Endodermal cell (in vitro differentiated cells): ENCODE results near the gene DHRS7B. TPM values are rescaled to one million over a fixed set of nuclear protein-coding genes. Genes with fewer than 3 reads are reported as not detected.
A peak's percentile ranks its signal among the peaks of the same experiment; 100 is the strongest.

ENCODE experiments used
- DNase-seq: peaks from one replicate; pipeline ENCODE4 v3.0.0-alpha.2; 2017
- H3K27ac ChIP-seq: 2 replicates; pipeline ENCODE4 v1.5.1; 2013; ENCODE audit warnings: mild to moderate bottlenecking, low read depth, low read length, moderate library complexity
- H3K27me3 ChIP-seq: 2 replicates; pipeline ENCODE4 v1.6.1; 2013; ENCODE audit warnings: mild to moderate bottlenecking, low read length, moderate library complexity; ENCODE audit not compliant: insufficient read depth, control insufficient read depth, poor library complexity, severe bottlenecking
- H3K36me3 ChIP-seq: 2 replicates; pipeline ENCODE4 v1.7.0; 2013; ENCODE audit warnings: mild to moderate bottlenecking, low read length, moderate library complexity; ENCODE audit not compliant: control insufficient read depth, insufficient read depth
- H3K4me1 ChIP-seq: one replicate; pipeline ENCODE4 v1.7.0; 2013; ENCODE audit warnings: low read length; ENCODE audit not compliant: control insufficient read depth, insufficient read depth
- H3K4me3 ChIP-seq: 2 replicates; pipeline ENCODE4 v1.5.1; 2013; ENCODE audit warnings: mild to moderate bottlenecking, low read length, moderate library complexity
- H3K9ac ChIP-seq: 2 replicates; pipeline ENCODE4 v1.6.1; 2013; ENCODE audit warnings: mild to moderate bottlenecking, low read length, moderate library complexity; ENCODE audit not compliant: poor library complexity, severe bottlenecking; ENCODE audit errors: extremely low read depth
- H3K9me3 ChIP-seq: 2 replicates; pipeline ENCODE4 v1.6.1; 2013; ENCODE audit warnings: mild to moderate bottlenecking, low read length, moderate library complexity; ENCODE audit not compliant: control insufficient read depth
- H3K27ac Mint-ChIP-seq: 2 replicates; pipeline ENCODE4 v1.8.0; 2020; ENCODE audit warnings: mixed read lengths
- H3K27me3 Mint-ChIP-seq: 2 replicates; pipeline ENCODE4 v1.8.0; 2021; ENCODE audit warnings: mild to moderate bottlenecking, mixed read lengths; ENCODE audit not compliant: insufficient read depth
- H3K36me3 Mint-ChIP-seq: 2 replicates; pipeline ENCODE4 v1.8.0; 2020; ENCODE audit warnings: low read depth, mixed read lengths
- H3K4me1 Mint-ChIP-seq: 2 replicates; pipeline ENCODE4 v1.8.0; 2020; ENCODE audit warnings: mixed read lengths
- H3K4me3 Mint-ChIP-seq: 2 replicates; pipeline ENCODE4 v1.8.0; 2020; ENCODE audit warnings: mild to moderate bottlenecking, moderate library complexity, mixed read lengths
- H3K9me3 Mint-ChIP-seq: 2 replicates; pipeline ENCODE4 v1.8.0; 2020; ENCODE audit warnings: mild to moderate bottlenecking, mixed read lengths
- WGBS, 2 experiments: methylation state at CpG; one replicate each; pipeline versions ENCODE4 v1.1.5 to v1.1.7; 2013; ENCODE audit warnings: missing lambda C conversion rate in 2 of 2, mixed read lengths in 1 of 2; ENCODE audit not compliant: insufficient coverage in 1 of 2, insufficient read length in 1 of 2; 5-methylcytosine and 5-hydroxymethylcytosine counted together
- total RNA-seq, 2 donors: library from RNA; stranded (reverse); fragmentation: NEBNext Ultra II Directional in 1 of 2; extraction: Animal tissue kit (Norgen Biotek cat#: 25700) in 1 of 2; gene quantifications; 2 replicates in 1 of 2; 3 replicates in 1 of 2; pipeline ENCODE4 v1.2.1, GENCODE V29; 2021
- TF ChIP-seq, protein P1 (sequence below): fragments of 200-600 bp; sonication (generic); conservative IDR thresholded peaks from 2 replicates; pipeline ENCODE4 v1.5.0; 2021; ENCODE audit warnings: antibody characterized with exemption, mild to moderate bottlenecking

The DHRS7B gene
- total RNA-seq, 2 donors from 2014 or later, result 20.8 to 24.2 TPM

DNA sequence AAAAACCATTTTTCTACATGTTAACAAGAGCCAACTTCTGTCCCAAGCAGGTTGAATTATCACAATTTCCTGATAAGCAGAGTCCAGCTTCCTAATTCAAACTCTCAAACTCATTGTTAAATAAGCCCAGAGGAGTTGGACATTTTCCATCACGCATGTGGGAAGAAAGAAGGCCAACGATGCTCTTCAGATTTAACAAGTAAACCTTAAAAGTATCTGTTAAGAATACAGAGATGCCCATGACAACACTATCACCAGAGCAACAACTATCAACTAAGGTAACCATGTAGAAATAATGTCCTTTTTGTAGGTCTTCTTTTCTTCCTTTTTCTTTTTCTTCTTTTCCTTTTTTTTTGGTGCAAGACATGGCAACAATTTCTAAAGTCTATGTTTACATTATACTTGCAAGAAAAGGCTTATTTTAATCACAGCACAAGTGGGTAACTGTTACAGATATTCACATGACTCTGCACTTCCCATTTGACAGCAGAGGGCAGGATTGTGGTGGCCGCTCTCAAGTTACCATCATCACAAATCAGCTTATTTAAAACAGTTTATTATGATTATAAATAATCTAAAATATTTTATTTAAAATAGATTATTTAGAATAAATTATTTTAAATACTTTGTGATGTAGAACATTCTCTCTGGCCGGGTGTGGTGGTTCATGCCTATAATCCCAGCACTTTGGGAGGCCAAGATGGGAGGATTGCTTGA lies 35.7 kb upstream of the DHRS7B start:
- H3K27me3 Mint-ChIP-seq, result no peaks in the 10 kb centered on the region
- H3K4me1 ChIP-seq, result no peaks in the 10 kb centered on the region
- H3K27ac Mint-ChIP-seq, result peak overlapping the region; percentile 56
- H3K9me3 Mint-ChIP-seq, result peaks cover 4% of the 10 kb centered on the region
- H3K36me3 ChIP-seq, result no peaks in the 10 kb centered on the region
- 83 to 100% methylated on average over 1 to 4 of the region's 4 CpGs for WGBS, 2 experiments
- H3K4me3 ChIP-seq, result no peak overlapping the region
- H3K4me1 Mint-ChIP-seq, result peaks cover 2% of the 10 kb centered on the region
- H3K4me3 Mint-ChIP-seq, result no peak overlapping the region
- H3K27ac ChIP-seq, result no peak overlapping the region
- H3K36me3 Mint-ChIP-seq, result no peaks in the 10 kb centered on the region
- TF ChIP-seq, protein P1, sequence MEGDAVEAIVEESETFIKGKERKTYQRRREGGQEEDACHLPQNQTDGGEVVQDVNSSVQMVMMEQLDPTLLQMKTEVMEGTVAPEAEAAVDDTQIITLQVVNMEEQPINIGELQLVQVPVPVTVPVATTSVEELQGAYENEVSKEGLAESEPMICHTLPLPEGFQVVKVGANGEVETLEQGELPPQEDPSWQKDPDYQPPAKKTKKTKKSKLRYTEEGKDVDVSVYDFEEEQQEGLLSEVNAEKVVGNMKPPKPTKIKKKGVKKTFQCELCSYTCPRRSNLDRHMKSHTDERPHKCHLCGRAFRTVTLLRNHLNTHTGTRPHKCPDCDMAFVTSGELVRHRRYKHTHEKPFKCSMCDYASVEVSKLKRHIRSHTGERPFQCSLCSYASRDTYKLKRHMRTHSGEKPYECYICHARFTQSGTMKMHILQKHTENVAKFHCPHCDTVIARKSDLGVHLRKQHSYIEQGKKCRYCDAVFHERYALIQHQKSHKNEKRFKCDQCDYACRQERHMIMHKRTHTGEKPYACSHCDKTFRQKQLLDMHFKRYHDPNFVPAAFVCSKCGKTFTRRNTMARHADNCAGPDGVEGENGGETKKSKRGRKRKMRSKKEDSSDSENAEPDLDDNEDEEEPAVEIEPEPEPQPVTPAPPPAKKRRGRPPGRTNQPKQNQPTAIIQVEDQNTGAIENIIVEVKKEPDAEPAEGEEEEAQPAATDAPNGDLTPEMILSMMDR, result peak; percentile 38
- H3K27me3 ChIP-seq, result no peaks in the 10 kb centered on the region
- H3K9me3 ChIP-seq, result no peaks in the 10 kb centered on the region
- DNase-seq, result no peak
- H3K9ac ChIP-seq, result no peak overlapping the region

DNA sequence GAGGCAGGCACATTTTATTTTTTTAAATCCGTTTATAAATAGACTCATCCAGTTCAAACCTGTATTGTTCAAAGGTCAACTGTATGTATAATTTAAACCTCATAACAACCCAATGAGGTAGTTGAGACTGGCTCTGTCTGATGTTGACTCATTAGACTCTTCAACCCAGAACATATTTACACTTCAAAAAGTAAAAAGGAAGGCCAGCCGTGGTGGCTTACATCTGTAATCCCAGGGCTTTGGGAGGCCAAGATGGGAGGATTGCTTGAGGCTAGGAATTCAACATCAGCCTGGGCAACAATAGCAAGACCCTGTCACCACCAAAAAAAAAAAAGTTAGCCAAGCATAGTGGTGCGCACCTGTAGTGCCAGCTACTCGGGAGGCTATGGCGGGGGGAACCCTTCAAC lies 32.5 kb upstream of the DHRS7B start:
- H3K4me3 ChIP-seq, result no peak overlapping the region
- no peak overlapping the region for H3K27ac Mint-ChIP-seq
- 86 to 93% methylated on average over 2 to 4 of the region's 5 CpGs for WGBS, 2 experiments
- H3K4me3 Mint-ChIP-seq, result no peak overlapping the region
- H3K4me1 Mint-ChIP-seq, result peaks cover 1% of the 10 kb centered on the region
- no peak overlapping the region for H3K27ac ChIP-seq
- H3K9me3 ChIP-seq, result no peaks in the 10 kb centered on the region
- no peaks in the 10 kb centered on the region for H3K27me3 ChIP-seq
- no peak for DNase-seq
- H3K36me3 Mint-ChIP-seq, result no peaks in the 10 kb centered on the region
- TF ChIP-seq, protein P1, result no peak
- H3K9ac ChIP-seq, result no peak overlapping the region
- peaks cover 3% of the 10 kb centered on the region for H3K9me3 Mint-ChIP-seq
- H3K36me3 ChIP-seq, result no peaks in the 10 kb centered on the region
- no peaks in the 10 kb centered on the region for H3K4me1 ChIP-seq
- H3K27me3 Mint-ChIP-seq, result no peaks in the 10 kb centered on the region

- peaks cover 1% of the 10 kb centered on the region for H3K4me1 Mint-ChIP-seq
- no peaks in the 10 kb centered on the region for H3K27me3 ChIP-seq
- no peaks in the 10 kb centered on the region for H3K27me3 Mint-ChIP-seq
- no peaks in the 10 kb centered on the region for H3K36me3 Mint-ChIP-seq
- H3K9me3 ChIP-seq, result no peaks in the 10 kb centered on the region
- no peaks in the 10 kb centered on the region for H3K4me1 ChIP-seq
- no peak overlapping the region for H3K4me3 Mint-ChIP-seq
- no peak overlapping the region for H3K4me3 ChIP-seq
- no peaks in the 10 kb centered on the region for H3K36me3 ChIP-seq
- no peak overlapping the region for H3K27ac ChIP-seq
- WGBS, 2 experiments, result 87 to 96% methylated on average over 2 to 3 of the region's 3 CpGs
- H3K9ac ChIP-seq, result no peak overlapping the region
- DNase-seq, result peak; percentile 67
- peaks cover 3% of the 10 kb centered on the region for H3K9me3 Mint-ChIP-seq
- no peak overlapping the region for H3K27ac Mint-ChIP-seq
- TF ChIP-seq, protein P1, result peak; percentile 52
Measured at GRCh38 chr17:21095735-21096134, 31.0 kb upstream of the DHRS7B start.
